Activated CD8-positive, alpha-beta T cell treated with anti-CD3 and anti-CD28 coated beads for 36 hours (primary cell): ENCODE results near the gene TNNT3. TPM values are rescaled to one million over a fixed set of nuclear protein-coding genes. Genes with fewer than 3 reads are reported as not detected.
A peak's percentile ranks its signal among the peaks of the same experiment; 100 is the strongest.

ENCODE experiments used
- ATAC-seq: fragments of 200-7000 bp; cut with Tn5 transposase; one replicate; pipeline ENCODE4 v1.10.0; 2021; ENCODE audit warnings: mild to moderate bottlenecking, moderate library complexity
- CTCF ChIA-PET: fragments of 350-600 bp; sonication (Branson Sonifier 250); formaldehyde crosslinking; loops from one replicate; lab custom pipeline; 2021; ENCODE audit warnings: antibody characterized with exemption; lab: Charles Lee
- POLR2A ChIA-PET: fragments of 350-600 bp; sonication (Branson Sonifier 250); formaldehyde crosslinking; loops from one replicate; lab custom pipeline; 2021; ENCODE audit warnings: antibody characterized with exemption; lab: Charles Lee
- DNase-seq: peaks from one replicate; pipeline ENCODE4 v3.0.0-alpha.2; 2020
- H3K27ac Mint-ChIP-seq: one replicate; pipeline ENCODE4 v1.8.0; 2021; ENCODE audit warnings: mild to moderate bottlenecking, mixed read lengths
- H3K27me3 Mint-ChIP-seq: one replicate; pipeline ENCODE4 v1.8.0; 2021; ENCODE audit warnings: mixed read lengths
- H3K36me3 Mint-ChIP-seq: one replicate; pipeline ENCODE4 v1.8.0; 2021; ENCODE audit warnings: low read depth, mixed read lengths
- H3K4me1 Mint-ChIP-seq: one replicate; pipeline ENCODE4 v1.8.0; 2021; ENCODE audit warnings: low read depth, mixed read lengths
- H3K4me3 Mint-ChIP-seq: one replicate; pipeline ENCODE4 v1.8.0; 2021; ENCODE audit warnings: mild to moderate bottlenecking, moderate library complexity, mixed read lengths
- H3K9me3 Mint-ChIP-seq: one replicate; pipeline ENCODE4 v1.8.0; 2021; ENCODE audit warnings: mixed read lengths
- CTCF ChIP-seq: fragments of 200-600 bp; IDR thresholded peaks from one replicate; pipeline ENCODE4 v1.8.0; 2022; ENCODE audit warnings: antibody characterized with exemption, mild to moderate bottlenecking
- intact Hi-C: fragments of 100-400 bp; cut with micrococcal nuclease; formaldehyde crosslinking; loops from one replicate; pipeline ENCODE4 v1.10.0; 2022
- total RNA-seq, 2 experiments: library from RNA; stranded (reverse); gene quantifications; one replicate each; pipeline ENCODE4 v1.2.3, GENCODE V29; 2021

Gene TNNT3
- total RNA-seq, 2 experiments from 2014 or later: 4.9 to 5.4 TPM

- no peak overlapping the region for H3K27ac Mint-ChIP-seq
- H3K4me3 Mint-ChIP-seq: no peak overlapping the region
- H3K9me3 Mint-ChIP-seq: no peaks in the 10 kb centered on the region
- no peaks in the 10 kb centered on the region for H3K4me1 Mint-ChIP-seq
- H3K36me3 Mint-ChIP-seq: no peaks in the 10 kb centered on the region
- intact Hi-C loops: no loop called here
- no peak for TF ChIP-seq CTCF
- POLR2A ChIA-PET: no interaction called here
- CTCF ChIA-PET: interaction anchor here (0.6 to 2.7 kb wide), 7 partner anchors 46 to 379 kb away, joined by 3 to 9 read pairs (median 4); no protein-coding TSS in a partner anchor
- DNase-seq (peak; percentile 30), ATAC-seq (peak; percentile 91)
- no peaks in the 10 kb centered on the region for H3K27me3 Mint-ChIP-seq
Observed at GRCh38 chr11:1953489-1954266, 34.2 kb downstream of the TNNT3 start.

DNA sequence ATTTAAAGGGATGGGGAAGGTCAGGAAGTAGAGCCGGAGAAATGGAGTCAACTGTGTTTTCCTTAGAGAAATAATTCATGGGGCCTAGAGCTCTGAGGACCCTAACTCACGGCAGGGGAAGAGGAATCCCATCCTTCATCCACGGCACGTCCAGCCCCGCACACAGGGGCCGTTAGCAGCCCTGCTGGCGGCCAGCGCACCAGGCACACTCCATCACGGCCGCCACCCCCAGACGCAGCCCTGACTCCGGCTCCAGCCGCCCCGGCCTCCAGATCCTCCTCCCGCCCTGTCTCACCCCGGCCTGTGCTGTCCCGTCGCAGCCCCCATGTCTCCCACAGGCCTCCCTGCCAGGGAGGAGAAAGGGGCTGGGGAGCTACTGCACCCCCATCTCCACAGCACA, 38.9 kb downstream of the TNNT3 start:
- ChIA-PET POLR2A (no interaction called here), CTCF (interaction anchor here (1.3 kb wide), 1 partner anchor 76 kb away, joined by 3 read pairs; no protein-coding TSS in a partner anchor)
- no peaks in the 10 kb centered on the region for H3K4me1 Mint-ChIP-seq
- no peaks in the 10 kb centered on the region for H3K27me3 Mint-ChIP-seq
- H3K9me3 Mint-ChIP-seq: no peaks in the 10 kb centered on the region
- no peak for TF ChIP-seq CTCF
- H3K4me3 Mint-ChIP-seq: no peak overlapping the region
- intact Hi-C loops: no loop called here
- H3K36me3 Mint-ChIP-seq: no peaks in the 10 kb centered on the region
- H3K27ac Mint-ChIP-seq: no peak overlapping the region
- no peak for DNase-seq
- no peak for ATAC-seq

DNA sequence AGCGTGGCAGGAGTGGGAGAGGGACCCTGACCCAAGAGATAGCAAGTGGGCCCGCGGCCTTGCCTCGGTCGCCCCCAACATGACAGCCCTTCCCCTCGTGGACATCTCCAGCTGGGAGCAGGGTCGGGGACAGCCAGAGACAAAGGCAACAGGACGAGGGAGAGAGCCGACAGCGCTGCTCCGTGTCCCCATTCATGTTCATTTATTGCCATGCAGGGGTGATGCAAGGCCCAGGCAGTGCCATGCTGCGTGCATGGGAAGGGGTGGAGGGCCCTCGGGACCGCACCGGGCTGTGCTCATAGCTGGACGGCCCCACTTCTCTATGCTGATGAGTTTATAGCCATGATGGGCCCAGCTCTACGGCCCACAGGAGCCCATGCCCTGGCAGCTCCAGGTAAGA, 40.3 kb downstream of the TNNT3 start:
- DNase-seq (no peak), ATAC-seq (no peak)
- Mint-ChIP-seq H3K9me3 (no peaks in the 10 kb centered on the region), H3K36me3 (no peaks in the 10 kb centered on the region), H3K27ac (no peak overlapping the region), H3K4me3 (no peak overlapping the region), H3K4me1 (no peaks in the 10 kb centered on the region), H3K27me3 (no peaks in the 10 kb centered on the region)
- intact Hi-C loops: no loop called here
- POLR2A ChIA-PET: no interaction called here
- CTCF ChIA-PET: no interaction called here
- TF ChIP-seq CTCF: no peak

DNA sequence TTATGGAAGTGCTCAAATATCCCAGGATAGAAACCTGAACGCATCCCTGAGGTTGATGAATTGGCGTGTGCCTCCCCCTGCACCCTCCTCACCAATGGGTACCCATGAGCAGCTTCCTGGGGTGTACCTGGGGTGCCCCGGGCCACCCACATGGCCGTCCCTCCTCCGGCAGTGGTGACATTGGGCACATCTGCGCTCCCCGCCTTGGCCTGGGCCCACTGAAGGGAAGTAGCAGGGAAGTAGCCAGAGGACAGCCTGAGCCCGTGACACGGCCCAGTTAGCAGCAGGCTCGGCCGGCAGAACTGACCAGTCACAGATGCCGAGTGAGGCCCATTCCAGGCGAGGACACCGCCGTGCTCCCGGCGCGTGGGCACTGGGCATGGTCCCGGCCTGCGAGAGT, 44.4 kb downstream of the TNNT3 start:
- no peaks in the 10 kb centered on the region for H3K4me1 Mint-ChIP-seq
- no peak overlapping the region for H3K4me3 Mint-ChIP-seq
- no peak for TF ChIP-seq CTCF
- no peaks in the 10 kb centered on the region for H3K9me3 Mint-ChIP-seq
- CTCF ChIA-PET: no interaction called here
- POLR2A ChIA-PET: no interaction called here
- intact Hi-C loops: no loop called here
- DNase-seq (no peak), ATAC-seq (no peak)
- no peaks in the 10 kb centered on the region for H3K27me3 Mint-ChIP-seq
- no peaks in the 10 kb centered on the region for H3K36me3 Mint-ChIP-seq
- no peak overlapping the region for H3K27ac Mint-ChIP-seq

DNA sequence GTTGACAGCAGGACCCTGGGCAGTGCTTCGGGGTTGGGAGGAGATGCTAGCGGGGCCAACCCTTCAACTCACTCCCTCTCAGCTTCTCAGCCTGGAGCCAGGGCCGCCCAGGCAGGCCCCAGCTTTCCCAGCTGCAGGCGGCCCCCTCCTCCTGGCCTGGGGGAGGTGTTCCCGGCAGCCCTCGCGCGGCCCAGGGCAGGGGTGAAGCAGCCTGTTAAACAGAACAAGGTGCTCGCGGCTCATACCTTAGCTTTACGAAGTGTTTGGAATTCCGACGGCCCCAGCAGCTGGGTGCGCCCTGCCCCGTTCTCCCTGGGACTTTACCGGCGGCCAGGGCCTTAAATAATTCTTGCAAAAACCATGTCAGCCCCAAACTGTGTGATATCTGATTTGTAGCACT, 44.8 kb downstream of the TNNT3 start:
- ATAC-seq (no peak), DNase-seq (no peak)
- ChIA-PET CTCF (no interaction called here), POLR2A (no interaction called here)
- no peaks in the 10 kb centered on the region for H3K36me3 Mint-ChIP-seq
- no peak for TF ChIP-seq CTCF
- H3K9me3 Mint-ChIP-seq: no peaks in the 10 kb centered on the region
- no peaks in the 10 kb centered on the region for H3K27me3 Mint-ChIP-seq
- no peak overlapping the region for H3K27ac Mint-ChIP-seq
- H3K4me1 Mint-ChIP-seq: no peaks in the 10 kb centered on the region
- intact Hi-C loops: no loop called here
- no peak overlapping the region for H3K4me3 Mint-ChIP-seq
